A549 (cell line): ENCODE data around the gene ABCC4. TPM values are rescaled to one million over a fixed set of nuclear protein-coding genes. Genes with fewer than 3 reads are reported as not detected.

Experiments
- ATAC-seq, 2 experiments: fragments of 200-7000 bp in 1 of 2; fragments of >200 bp in 1 of 2; cut with Nextera tagmentation in 1 of 2; cut with Tn5 transposase in 1 of 2; 3 replicates each; pipeline versions ENCODE4 v1.8.0 to v1.9.1; 2018 to 2020; ENCODE audit warnings: mild to moderate bottlenecking in 1 of 2, moderate library complexity in 1 of 2
- CTCF ChIA-PET: fragments of 300-600 bp; sonication (Branson Sonifier 250); formaldehyde crosslinking; extraction: SDS; loops from one replicate; lab custom pipeline; 2021; ENCODE audit warnings: antibody characterized with exemption, inconsistent platforms; lab: Yijun Ruan, JAX
- POLR2A ChIA-PET: fragments of 350-600 bp; formaldehyde crosslinking; extraction: SDS; loops from one replicate; lab custom pipeline; 2021; ENCODE audit warnings: antibody characterized with exemption, inconsistent platforms; lab: Yijun Ruan, JAX
- DNase-seq, 2 experiments: peaks; one replicate each; pipeline versions ENCODE4 v3.0.0 to v3.0.0-alpha.2; 2011 to 2016; ENCODE audit warnings: low read depth in 1 of 2, low spot score in 1 of 2
- FAIRE-seq: peaks from 2 replicates; lab custom pipeline; 2011; peaks lifted over from hg19 to GRCh38; lab: Jason Lieb, UNC
- H3K27ac ChIP-seq, 2 experiments: fragments of >200 bp; sonication (Bioruptor Twin); formaldehyde crosslinking; 3 replicates each; pipeline ENCODE4 v1.5.1; 2016 to 2017
- H3K4me1 ChIP-seq: fragments of >200 bp; sonication (Bioruptor Twin); formaldehyde crosslinking; 3 replicates; pipeline ENCODE4 v1.6.1; 2016
- H3K4me2 ChIP-seq: fragments of >200 bp; sonication (Bioruptor Twin); formaldehyde crosslinking; 3 replicates; pipeline ENCODE4 v1.6.1; 2016
- H3K4me3 ChIP-seq: fragments of >200 bp; sonication (Bioruptor Twin); formaldehyde crosslinking; 3 replicates; pipeline ENCODE4 v1.5.1; 2016
- H3K9me3 ChIP-seq: fragments of >200 bp; sonication (Bioruptor Twin); formaldehyde crosslinking; 3 replicates; pipeline ENCODE4 v1.6.1; 2016
- ATOH8 ChIP-seq: fragments of 250-450 bp; sonication (Bioruptor Pico); IDR thresholded peaks from 2 replicates; pipeline ENCODE4 v1.5.0; 2020; ENCODE audit warnings: low read depth, mild to moderate bottlenecking, moderate library complexity
- BCL3 ChIP-seq: fragments of >200 bp; sonication (Bioruptor Twin); formaldehyde crosslinking; IDR thresholded peaks from 3 replicates; pipeline ENCODE4 v1.6.1; 2016
- CBX2 ChIP-seq: fragments of 200-600 bp; sonication (generic); IDR thresholded peaks from 2 replicates; pipeline ENCODE4 v1.6.1; 2016; ENCODE audit warnings: low read depth, mild to moderate bottlenecking, borderline replicate concordance
- CBX8 ChIP-seq: fragments of 200-600 bp; sonication (generic); IDR thresholded peaks from 2 replicates; pipeline ENCODE4 v1.6.1; 2016
- CEBPB ChIP-seq, 2 experiments: fragments of >200 bp in 1 of 2; sonication (Bioruptor Twin) in 1 of 2; formaldehyde crosslinking in 1 of 2; IDR thresholded peaks; 2 replicates each; pipeline ENCODE4 v1.6.1; 2012 to 2016
- CHD4 ChIP-seq: fragments of 200-600 bp; sonication (generic); IDR thresholded peaks from 2 replicates; pipeline ENCODE4 v1.6.1; 2016; ENCODE audit warnings: antibody characterized with exemption, mild to moderate bottlenecking, borderline replicate concordance
- ESRRA ChIP-seq: fragments of 150-350 bp; IDR thresholded peaks from 2 replicates; pipeline ENCODE4 v1.6.1; 2014; ENCODE audit warnings: mild to moderate bottlenecking, low read length, borderline replicate concordance
- FOXS1 ChIP-seq: fragments of 250-450 bp; sonication (Bioruptor Pico); IDR thresholded peaks from 2 replicates; pipeline ENCODE4 v1.5.0; 2020; ENCODE audit warnings: mild to moderate bottlenecking, moderate library complexity
- GATA3 ChIP-seq: IDR thresholded peaks from 2 replicates; pipeline ENCODE4 v1.6.1; 2012; ENCODE audit warnings: borderline replicate concordance
- HEYL ChIP-seq: fragments of 250-450 bp; sonication (Bioruptor Pico); IDR thresholded peaks from 2 replicates; pipeline ENCODE4 v1.8.0; 2021; ENCODE audit warnings: mild to moderate bottlenecking, moderate library complexity
- HOXA7 ChIP-seq: fragments of 250-450 bp; sonication (Bioruptor Pico); IDR thresholded peaks from 2 replicates; pipeline ENCODE4 v1.5.0; 2020; ENCODE audit warnings: mild to moderate bottlenecking, moderate library complexity
- JUN ChIP-seq, 2 experiments: fragments of >200 bp; sonication (Bioruptor Twin); formaldehyde crosslinking; IDR thresholded peaks; 2 replicates in 1 of 2; 3 replicates in 1 of 2; pipeline ENCODE4 v1.6.1; 2016 to 2017
- JUNB ChIP-seq: fragments of >200 bp; sonication (Bioruptor Twin); formaldehyde crosslinking; IDR thresholded peaks from 2 replicates; pipeline ENCODE4 v1.6.1; 2016
- KDM5A ChIP-seq: fragments of 200-600 bp; sonication (generic); IDR thresholded peaks from 2 replicates; pipeline ENCODE4 v1.6.1; 2016; ENCODE audit warnings: antibody characterized with exemption, mild to moderate bottlenecking
- MAFK ChIP-seq: fragments of 450-650 bp; IDR thresholded peaks from 2 replicates; pipeline ENCODE4 v1.6.1; 2014; ENCODE audit not compliant: partially characterized antibody
- MYC ChIP-seq: IDR thresholded peaks from 2 replicates; pipeline ENCODE4 v1.6.1; 2012; ENCODE audit warnings: mild to moderate bottlenecking, inconsistent platforms, low read length, improper control_type of control experiment, borderline replicate concordance
- PBX3 ChIP-seq: IDR thresholded peaks from 2 replicates; pipeline ENCODE4 v1.6.1; 2012
- POLR2AphosphoS2 ChIP-seq: conservative IDR thresholded peaks from 2 replicates; pipeline ENCODE4 v1.6.1; 2012; ENCODE audit warnings: low read length, improper control_type of control experiment, inconsistent platforms
- RAD21 ChIP-seq, 2 experiments: fragments of >200 bp in 1 of 2; sonication (Bioruptor Twin) in 1 of 2; formaldehyde crosslinking in 1 of 2; IDR thresholded peaks in 1 of 2; conservative IDR thresholded peaks in 1 of 2; 2 replicates in 1 of 2; 3 replicates in 1 of 2; pipeline ENCODE4 v1.6.1; 2012 to 2018; ENCODE audit warnings: inconsistent platforms in 1 of 2
- RFX5 ChIP-seq: fragments of 450-650 bp; IDR thresholded peaks from 2 replicates; pipeline ENCODE4 v1.7.1; 2014; ENCODE audit warnings: antibody characterized with exemption, mild to moderate bottlenecking, moderate library complexity
- RNF2 ChIP-seq: fragments of 200-600 bp; sonication (generic); IDR thresholded peaks from 2 replicates; pipeline ENCODE4 v1.6.1; 2016; ENCODE audit warnings: low read depth, mild to moderate bottlenecking, antibody characterized with exemption, moderate library complexity, borderline replicate concordance
- TP53 ChIP-seq: fragments of 250-450 bp; sonication (Bioruptor Pico); IDR thresholded peaks from 2 replicates; pipeline ENCODE4 v1.5.0; 2021; ENCODE audit warnings: mild to moderate bottlenecking, moderate library complexity
- USF2 ChIP-seq: fragments of 450-650 bp; IDR thresholded peaks from 2 replicates; pipeline ENCODE4 v1.6.1; 2014; ENCODE audit warnings: antibody characterized with exemption
- ZC3H11A ChIP-seq: fragments of 450-650 bp; IDR thresholded peaks from 2 replicates; pipeline ENCODE4 v1.6.1; 2014; ENCODE audit warnings: antibody characterized with exemption, mild to moderate bottlenecking
- ZSCAN20 ChIP-seq: fragments of 250-450 bp; sonication (Bioruptor Pico); IDR thresholded peaks from 2 replicates; pipeline ENCODE4 v1.8.0; 2022; ENCODE audit warnings: mild to moderate bottlenecking, moderate library complexity
- WGBS: methylation state at CpG from one replicate; pipeline ENCODE4 v1.1.6; 2017; ENCODE audit errors: missing lambda C conversion rate; 5-methylcytosine and 5-hydroxymethylcytosine counted together
- polyA plus RNA-seq, 4 experiments: library from polyadenylated mRNA; depleted of rRNA in 3 of 4; stranded (reverse); fragments of >200 nt; fragmentation: RNase III in 1 of 4; extraction: RNeasy Plus Mini Kit Qiagen cat#74134 plus additional on column Dnase treatment in 1 of 4; gene quantifications; 2 replicates in 3 of 4; 3 replicates in 1 of 4; pipeline ENCODE4 v1.2.3, GENCODE V29; 2011 to 2017
- TF ChIP-seq, protein P1 (sequence below): fragments of 250-450 bp; sonication (Bioruptor Pico); IDR thresholded peaks from 2 replicates; pipeline ENCODE4 v1.5.0; 2021; ENCODE audit warnings: mild to moderate bottlenecking, moderate library complexity, borderline replicate concordance
- TF ChIP-seq, protein P2 (sequence below): IDR thresholded peaks from 2 replicates; pipeline ENCODE4 v1.6.1; 2012
- TF ChIP-seq, protein P3 (sequence below): fragments of 150-350 bp; IDR thresholded peaks from 2 replicates; pipeline ENCODE4 v1.6.1; 2014; ENCODE audit warnings: low read depth, mild to moderate bottlenecking, low read length

ABCC4 gene
- polyA plus RNA-seq, 2 of the 4 experiments (the other 2 are of a cell fraction): 23.5 to 56.2 TPM

- WGBS: 70% methylated on average over 3 of the region's 3 CpGs
- Histone ChIP-seq H3K9me3 (no peaks in the 10 kb centered on the region), H3K4me1 (peaks cover 47% of the 10 kb centered on the region), H3K4me3 (no peak overlapping the region), H3K27ac (peak overlapping the region; percentile 48 to 62; a peak in 4 of 6 replicates), H3K4me2 (no peak overlapping the region)
- ChIA-PET POLR2A (no interaction called here), CTCF (no interaction called here)
- DNase-seq (no peak), FAIRE-seq (no peak), ATAC-seq (no peak)
- no peak for TF ChIP-seq ATOH8 (CRISPR knock-in tag)
- no peak for TF ChIP-seq RFX5
- no peak for TF ChIP-seq JUN (IDR thresholded peaks at IDR 0.05)
- TF ChIP-seq HOXA7 (CRISPR knock-in tag): no peak
- TF ChIP-seq BCL3: no peak
- no peak for TF ChIP-seq KDM5A
- TF ChIP-seq CBX2: no peak
- no peak for TF ChIP-seq TP53 (CRISPR knock-in tag)
- TF ChIP-seq MYC: no peak
- TF ChIP-seq, protein P1, sequence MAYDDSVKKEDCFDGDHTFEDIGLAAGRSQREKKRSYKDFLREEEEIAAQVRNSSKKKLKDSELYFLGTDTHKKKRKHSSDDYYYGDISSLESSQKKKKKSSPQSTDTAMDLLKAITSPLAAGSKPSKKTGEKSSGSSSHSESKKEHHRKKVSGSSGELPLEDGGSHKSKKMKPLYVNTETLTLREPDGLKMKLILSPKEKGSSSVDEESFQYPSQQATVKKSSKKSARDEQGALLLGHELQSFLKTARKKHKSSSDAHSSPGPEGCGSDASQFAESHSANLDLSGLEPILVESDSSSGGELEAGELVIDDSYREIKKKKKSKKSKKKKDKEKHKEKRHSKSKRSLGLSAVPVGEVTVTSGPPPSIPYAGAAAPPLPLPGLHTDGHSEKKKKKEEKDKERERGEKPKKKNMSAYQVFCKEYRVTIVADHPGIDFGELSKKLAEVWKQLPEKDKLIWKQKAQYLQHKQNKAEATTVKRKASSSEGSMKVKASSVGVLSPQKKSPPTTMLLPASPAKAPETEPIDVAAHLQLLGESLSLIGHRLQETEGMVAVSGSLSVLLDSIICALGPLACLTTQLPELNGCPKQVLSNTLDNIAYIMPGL (CRISPR knock-in tag): no peak
- TF ChIP-seq CBX8: no peak
- no peak for TF ChIP-seq RAD21 (conservative IDR thresholded peaks at IDR 0.05 in 1 of 2, IDR thresholded peaks at IDR 0.05 in 1 of 2)
- TF ChIP-seq, protein P2, sequence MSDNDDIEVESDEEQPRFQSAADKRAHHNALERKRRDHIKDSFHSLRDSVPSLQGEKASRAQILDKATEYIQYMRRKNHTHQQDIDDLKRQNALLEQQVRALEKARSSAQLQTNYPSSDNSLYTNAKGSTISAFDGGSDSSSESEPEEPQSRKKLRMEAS: no peak
- TF ChIP-seq ZSCAN20 (CRISPR knock-in tag): no peak
- TF ChIP-seq FOXS1: no peak
- no peak for TF ChIP-seq CHD4
- no peak for TF ChIP-seq PBX3
- TF ChIP-seq JUNB: no peak
- no peak for TF ChIP-seq RNF2
- TF ChIP-seq ESRRA: no peak
These were observed 66.0 kb downstream of the ABCC4 start for GRCh38 chr13:95235199-95235756.

DNA sequence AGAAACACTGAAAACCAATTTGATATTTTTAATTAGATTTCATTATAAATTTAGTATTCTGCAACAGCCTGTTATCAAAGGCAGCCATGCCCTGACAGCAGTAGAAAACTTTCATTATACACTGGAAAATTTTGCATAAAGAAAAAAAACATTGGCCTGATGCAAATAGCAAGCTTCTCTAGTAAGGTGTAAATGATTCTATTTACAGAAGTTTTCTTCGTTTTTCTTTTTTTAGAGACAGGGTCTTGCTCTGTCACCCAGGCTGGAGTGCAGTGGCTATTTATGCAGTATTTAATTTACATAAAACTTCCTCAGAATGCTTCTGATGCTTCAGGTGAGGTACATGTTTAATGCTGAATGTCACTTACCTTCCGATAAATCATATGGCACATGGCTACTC, 67.0 kb downstream of the ABCC4 start:
- DNase-seq: no peak
- no peak overlapping the region for H3K27ac ChIP-seq
- H3K4me3 ChIP-seq: no peak overlapping the region
- ChIA-PET POLR2A (no interaction called here), CTCF (no interaction called here)
- TF ChIP-seq CEBPB (IDR thresholded peaks at IDR 0.05) (no peak), GATA3 (no peak), ZC3H11A (no peak), MYC (no peak), BCL3 (no peak), HEYL (no peak), MAFK (no peak), USF2 (no peak), ZSCAN20 (CRISPR knock-in tag) (no peak), POLR2AphosphoS2 (no peak)
- TF ChIP-seq, protein P3, sequence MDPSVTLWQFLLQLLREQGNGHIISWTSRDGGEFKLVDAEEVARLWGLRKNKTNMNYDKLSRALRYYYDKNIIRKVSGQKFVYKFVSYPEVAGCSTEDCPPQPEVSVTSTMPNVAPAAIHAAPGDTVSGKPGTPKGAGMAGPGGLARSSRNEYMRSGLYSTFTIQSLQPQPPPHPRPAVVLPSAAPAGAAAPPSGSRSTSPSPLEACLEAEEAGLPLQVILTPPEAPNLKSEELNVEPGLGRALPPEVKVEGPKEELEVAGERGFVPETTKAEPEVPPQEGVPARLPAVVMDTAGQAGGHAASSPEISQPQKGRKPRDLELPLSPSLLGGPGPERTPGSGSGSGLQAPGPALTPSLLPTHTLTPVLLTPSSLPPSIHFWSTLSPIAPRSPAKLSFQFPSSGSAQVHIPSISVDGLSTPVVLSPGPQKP: no peak
- H3K4me1 ChIP-seq: peaks cover 39% of the 10 kb centered on the region
- WGBS: 92% methylated on average over 2 of the region's 2 CpGs
- FAIRE-seq: no peak
- H3K9me3 ChIP-seq: no peaks in the 10 kb centered on the region
- no peak overlapping the region for H3K4me2 ChIP-seq
- ATAC-seq: no peak
